A673 (cell line): Measurements from ENCODE around the gene YJU2.

ENCODE experiments used
- EZH2 ChIP-seq: fragments of 200-600 bp; sonication (generic); IDR thresholded peaks from 2 replicates; pipeline ENCODE4 v1.6.1; 2017; ENCODE audit warnings: borderline replicate concordance, low read depth, mild to moderate bottlenecking, mixed read lengths, antibody characterized with exemption, low read length; ENCODE audit not compliant: poor library complexity, severe bottlenecking
- TF ChIP-seq, protein P1 (sequence below): fragments of 300-800, 200-600 bp; sonication (generic); conservative IDR thresholded peaks from 2 replicates; pipeline ENCODE4 v1.5.1; 2017; ENCODE audit warnings: low read depth, mild to moderate bottlenecking, antibody characterized with exemption, low read length, moderate library complexity, mixed read lengths

DNA sequence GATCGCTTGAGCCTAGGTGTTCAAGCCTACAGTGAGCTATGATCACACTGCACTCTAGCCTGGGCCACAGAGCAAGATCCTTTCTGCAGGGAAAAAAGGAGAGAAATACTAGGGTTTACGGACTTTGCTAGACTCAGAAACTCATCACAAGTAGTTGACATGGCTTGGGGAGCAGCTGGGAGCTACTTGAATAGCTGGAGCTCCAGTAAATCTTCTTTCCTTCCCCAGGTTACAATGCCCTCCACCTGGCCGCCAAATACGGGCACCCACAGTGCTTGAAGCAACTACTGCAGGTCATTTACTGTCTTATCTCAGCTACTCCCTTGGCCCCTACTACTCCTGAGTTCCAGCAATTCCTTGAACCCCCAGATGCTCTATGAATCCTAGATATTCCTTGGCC is 45.1 kb upstream of the YJU2 start:
- TF ChIP-seq, protein P1, sequence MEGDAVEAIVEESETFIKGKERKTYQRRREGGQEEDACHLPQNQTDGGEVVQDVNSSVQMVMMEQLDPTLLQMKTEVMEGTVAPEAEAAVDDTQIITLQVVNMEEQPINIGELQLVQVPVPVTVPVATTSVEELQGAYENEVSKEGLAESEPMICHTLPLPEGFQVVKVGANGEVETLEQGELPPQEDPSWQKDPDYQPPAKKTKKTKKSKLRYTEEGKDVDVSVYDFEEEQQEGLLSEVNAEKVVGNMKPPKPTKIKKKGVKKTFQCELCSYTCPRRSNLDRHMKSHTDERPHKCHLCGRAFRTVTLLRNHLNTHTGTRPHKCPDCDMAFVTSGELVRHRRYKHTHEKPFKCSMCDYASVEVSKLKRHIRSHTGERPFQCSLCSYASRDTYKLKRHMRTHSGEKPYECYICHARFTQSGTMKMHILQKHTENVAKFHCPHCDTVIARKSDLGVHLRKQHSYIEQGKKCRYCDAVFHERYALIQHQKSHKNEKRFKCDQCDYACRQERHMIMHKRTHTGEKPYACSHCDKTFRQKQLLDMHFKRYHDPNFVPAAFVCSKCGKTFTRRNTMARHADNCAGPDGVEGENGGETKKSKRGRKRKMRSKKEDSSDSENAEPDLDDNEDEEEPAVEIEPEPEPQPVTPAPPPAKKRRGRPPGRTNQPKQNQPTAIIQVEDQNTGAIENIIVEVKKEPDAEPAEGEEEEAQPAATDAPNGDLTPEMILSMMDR, result no peak
- no peak for TF ChIP-seq EZH2
